ENCODE data around the gene CPNE6.

DNA sequence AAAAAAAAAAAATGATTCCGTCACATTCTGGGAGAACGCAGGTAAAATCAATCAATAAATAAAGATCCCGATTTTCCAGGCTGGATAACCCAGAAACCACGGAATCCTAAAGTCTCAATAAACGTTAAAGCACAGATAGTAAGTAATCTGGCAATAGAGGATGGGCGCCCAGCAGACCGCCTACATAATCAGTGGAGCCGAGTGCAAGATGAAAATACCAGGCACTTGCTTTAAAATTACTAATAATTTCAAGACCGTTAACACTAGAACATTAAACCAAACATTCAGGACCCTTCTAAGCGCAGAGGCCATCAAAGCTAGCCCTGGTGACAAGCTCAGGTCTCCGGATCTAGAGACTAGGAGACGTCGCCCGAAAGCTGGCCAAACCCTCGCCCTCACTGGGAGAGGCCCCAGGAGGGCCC is 42.0 kb downstream of the CPNE6 start:
- TF ChIP-seq, protein P1, sequence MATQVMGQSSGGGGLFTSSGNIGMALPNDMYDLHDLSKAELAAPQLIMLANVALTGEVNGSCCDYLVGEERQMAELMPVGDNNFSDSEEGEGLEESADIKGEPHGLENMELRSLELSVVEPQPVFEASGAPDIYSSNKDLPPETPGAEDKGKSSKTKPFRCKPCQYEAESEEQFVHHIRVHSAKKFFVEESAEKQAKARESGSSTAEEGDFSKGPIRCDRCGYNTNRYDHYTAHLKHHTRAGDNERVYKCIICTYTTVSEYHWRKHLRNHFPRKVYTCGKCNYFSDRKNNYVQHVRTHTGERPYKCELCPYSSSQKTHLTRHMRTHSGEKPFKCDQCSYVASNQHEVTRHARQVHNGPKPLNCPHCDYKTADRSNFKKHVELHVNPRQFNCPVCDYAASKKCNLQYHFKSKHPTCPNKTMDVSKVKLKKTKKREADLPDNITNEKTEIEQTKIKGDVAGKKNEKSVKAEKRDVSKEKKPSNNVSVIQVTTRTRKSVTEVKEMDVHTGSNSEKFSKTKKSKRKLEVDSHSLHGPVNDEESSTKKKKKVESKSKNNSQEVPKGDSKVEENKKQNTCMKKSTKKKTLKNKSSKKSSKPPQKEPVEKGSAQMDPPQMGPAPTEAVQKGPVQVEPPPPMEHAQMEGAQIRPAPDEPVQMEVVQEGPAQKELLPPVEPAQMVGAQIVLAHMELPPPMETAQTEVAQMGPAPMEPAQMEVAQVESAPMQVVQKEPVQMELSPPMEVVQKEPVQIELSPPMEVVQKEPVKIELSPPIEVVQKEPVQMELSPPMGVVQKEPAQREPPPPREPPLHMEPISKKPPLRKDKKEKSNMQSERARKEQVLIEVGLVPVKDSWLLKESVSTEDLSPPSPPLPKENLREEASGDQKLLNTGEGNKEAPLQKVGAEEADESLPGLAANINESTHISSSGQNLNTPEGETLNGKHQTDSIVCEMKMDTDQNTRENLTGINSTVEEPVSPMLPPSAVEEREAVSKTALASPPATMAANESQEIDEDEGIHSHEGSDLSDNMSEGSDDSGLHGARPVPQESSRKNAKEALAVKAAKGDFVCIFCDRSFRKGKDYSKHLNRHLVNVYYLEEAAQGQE (IDR thresholded peaks at IDR 0.05), result no peak
- TF ChIP-seq, protein P2, sequence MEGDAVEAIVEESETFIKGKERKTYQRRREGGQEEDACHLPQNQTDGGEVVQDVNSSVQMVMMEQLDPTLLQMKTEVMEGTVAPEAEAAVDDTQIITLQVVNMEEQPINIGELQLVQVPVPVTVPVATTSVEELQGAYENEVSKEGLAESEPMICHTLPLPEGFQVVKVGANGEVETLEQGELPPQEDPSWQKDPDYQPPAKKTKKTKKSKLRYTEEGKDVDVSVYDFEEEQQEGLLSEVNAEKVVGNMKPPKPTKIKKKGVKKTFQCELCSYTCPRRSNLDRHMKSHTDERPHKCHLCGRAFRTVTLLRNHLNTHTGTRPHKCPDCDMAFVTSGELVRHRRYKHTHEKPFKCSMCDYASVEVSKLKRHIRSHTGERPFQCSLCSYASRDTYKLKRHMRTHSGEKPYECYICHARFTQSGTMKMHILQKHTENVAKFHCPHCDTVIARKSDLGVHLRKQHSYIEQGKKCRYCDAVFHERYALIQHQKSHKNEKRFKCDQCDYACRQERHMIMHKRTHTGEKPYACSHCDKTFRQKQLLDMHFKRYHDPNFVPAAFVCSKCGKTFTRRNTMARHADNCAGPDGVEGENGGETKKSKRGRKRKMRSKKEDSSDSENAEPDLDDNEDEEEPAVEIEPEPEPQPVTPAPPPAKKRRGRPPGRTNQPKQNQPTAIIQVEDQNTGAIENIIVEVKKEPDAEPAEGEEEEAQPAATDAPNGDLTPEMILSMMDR (IDR thresholded peaks at IDR 0.05; ENCODE audit: low read depth, low read length, missing input control), result no peak
